WERI-Rb-1 (cell line): ENCODE results near the gene LCT.
"Not testable (repeated sequence)": the region's sequence is repeated elsewhere in the genome, so short reads cannot be mapped to it uniquely, and the experiment has no call there.

Experiments used
- DNase-seq: peaks from one replicate; pipeline ENCODE4 v3.0.0-alpha.2; 2020
- H3K27ac ChIP-seq: fragments of 250-450 bp; sonication (Bioruptor Pico); 2 replicates; pipeline ENCODE4 v1.5.1; 2020; ENCODE audit warnings: mild to moderate bottlenecking, moderate library complexity
- H3K27me3 ChIP-seq: fragments of 250-450 bp; sonication (Bioruptor Pico); 2 replicates; pipeline ENCODE4 v1.5.1; 2021; ENCODE audit warnings: mild to moderate bottlenecking, low read depth, moderate library complexity; ENCODE audit not compliant: insufficient read depth, severe bottlenecking
- H3K36me3 ChIP-seq: fragments of 250-450 bp; sonication (Bioruptor Pico); 2 replicates; pipeline ENCODE4 v1.5.1; 2020; ENCODE audit warnings: mild to moderate bottlenecking, moderate library complexity
- H3K4me3 ChIP-seq: 2 replicates; pipeline ENCODE4 v1.5.1; 2011; ENCODE audit warnings: low read depth, mild to moderate bottlenecking, control low read depth, low read length
- H3K9me3 ChIP-seq: fragments of 250-450 bp; sonication (Bioruptor Pico); 2 replicates; pipeline ENCODE4 v1.5.1; 2021; ENCODE audit warnings: mild to moderate bottlenecking, moderate library complexity; ENCODE audit not compliant: severe bottlenecking
- TF ChIP-seq, protein P1 (sequence below): IDR thresholded peaks from 2 replicates; pipeline ENCODE4 v1.5.1; 2011; ENCODE audit warnings: low read depth, mild to moderate bottlenecking, control low read depth, inconsistent platforms, low read length

Gene LCT

GRCh38 chr2:135836596-135837270, at the start of gene LCT:
LCT (minus strand) TSS chr2:135837184; CDS start chr2:135837169, 15 bp downstream.
- Histone ChIP-seq H3K27me3 (no peaks in the 10 kb centered on the region), H3K36me3 (peaks cover 12% of the 10 kb centered on the region), H3K27ac (no peak within 1 kb of the TSS), H3K4me3 (no peak within 1 kb of the TSS), H3K9me3 (no peaks in the 10 kb centered on the region)
- TF ChIP-seq, protein P1, sequence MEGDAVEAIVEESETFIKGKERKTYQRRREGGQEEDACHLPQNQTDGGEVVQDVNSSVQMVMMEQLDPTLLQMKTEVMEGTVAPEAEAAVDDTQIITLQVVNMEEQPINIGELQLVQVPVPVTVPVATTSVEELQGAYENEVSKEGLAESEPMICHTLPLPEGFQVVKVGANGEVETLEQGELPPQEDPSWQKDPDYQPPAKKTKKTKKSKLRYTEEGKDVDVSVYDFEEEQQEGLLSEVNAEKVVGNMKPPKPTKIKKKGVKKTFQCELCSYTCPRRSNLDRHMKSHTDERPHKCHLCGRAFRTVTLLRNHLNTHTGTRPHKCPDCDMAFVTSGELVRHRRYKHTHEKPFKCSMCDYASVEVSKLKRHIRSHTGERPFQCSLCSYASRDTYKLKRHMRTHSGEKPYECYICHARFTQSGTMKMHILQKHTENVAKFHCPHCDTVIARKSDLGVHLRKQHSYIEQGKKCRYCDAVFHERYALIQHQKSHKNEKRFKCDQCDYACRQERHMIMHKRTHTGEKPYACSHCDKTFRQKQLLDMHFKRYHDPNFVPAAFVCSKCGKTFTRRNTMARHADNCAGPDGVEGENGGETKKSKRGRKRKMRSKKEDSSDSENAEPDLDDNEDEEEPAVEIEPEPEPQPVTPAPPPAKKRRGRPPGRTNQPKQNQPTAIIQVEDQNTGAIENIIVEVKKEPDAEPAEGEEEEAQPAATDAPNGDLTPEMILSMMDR, result no peak
- no peak for DNase-seq

GRCh38 chr2:135885709-135886108, 48.7 kb upstream of the LCT start:
- no peak for DNase-seq
- TF ChIP-seq, protein P1, result no peak
- Histone ChIP-seq H3K4me3 (no peak overlapping the region), H3K27me3 (no peaks in the 10 kb centered on the region), H3K9me3 (peaks cover 3% of the 10 kb centered on the region), H3K36me3 (no peaks in the 10 kb centered on the region), H3K27ac (no peak overlapping the region)

DNA sequence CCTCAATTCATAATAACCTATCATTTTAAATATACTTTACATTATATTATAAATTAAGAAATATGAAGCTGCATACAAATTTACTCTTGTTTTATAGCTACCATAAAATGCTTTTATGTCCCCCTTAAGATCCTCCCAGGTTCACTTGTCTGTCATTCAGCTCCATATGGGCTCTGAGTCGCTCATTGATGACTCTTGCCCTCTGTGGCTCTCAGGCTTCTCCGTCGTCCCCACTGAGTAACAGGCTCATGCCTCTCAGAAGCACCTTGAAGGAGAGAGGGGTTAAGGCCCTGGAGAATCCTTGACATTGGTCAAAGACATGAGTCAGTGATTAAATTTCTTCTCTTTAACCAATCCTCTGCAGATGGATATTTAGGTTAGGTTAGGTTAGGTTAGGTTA, 45.4 kb upstream of the LCT start:
- H3K9me3 ChIP-seq, result no peaks in the 10 kb centered on the region
- peak overlapping the region; percentile 48 for H3K27ac ChIP-seq
- TF ChIP-seq, protein P1, result no peak
- peak overlapping the region; percentile 32 for H3K4me3 ChIP-seq
- no peaks in the 10 kb centered on the region for H3K36me3 ChIP-seq
- no peaks in the 10 kb centered on the region for H3K27me3 ChIP-seq
- DNase-seq, result peak; percentile 76

- H3K27ac ChIP-seq, result peak overlapping the region; percentile 59
- peaks cover 33% of the 10 kb centered on the region for H3K36me3 ChIP-seq
- not testable (repeated sequence) for H3K9me3 ChIP-seq, H3K27me3 ChIP-seq, DNase-seq
- H3K4me3 ChIP-seq, result peak overlapping the region; percentile 79
Observed at GRCh38 chr2:135876770-135877169, 39.8 kb upstream of the LCT start.

DNA sequence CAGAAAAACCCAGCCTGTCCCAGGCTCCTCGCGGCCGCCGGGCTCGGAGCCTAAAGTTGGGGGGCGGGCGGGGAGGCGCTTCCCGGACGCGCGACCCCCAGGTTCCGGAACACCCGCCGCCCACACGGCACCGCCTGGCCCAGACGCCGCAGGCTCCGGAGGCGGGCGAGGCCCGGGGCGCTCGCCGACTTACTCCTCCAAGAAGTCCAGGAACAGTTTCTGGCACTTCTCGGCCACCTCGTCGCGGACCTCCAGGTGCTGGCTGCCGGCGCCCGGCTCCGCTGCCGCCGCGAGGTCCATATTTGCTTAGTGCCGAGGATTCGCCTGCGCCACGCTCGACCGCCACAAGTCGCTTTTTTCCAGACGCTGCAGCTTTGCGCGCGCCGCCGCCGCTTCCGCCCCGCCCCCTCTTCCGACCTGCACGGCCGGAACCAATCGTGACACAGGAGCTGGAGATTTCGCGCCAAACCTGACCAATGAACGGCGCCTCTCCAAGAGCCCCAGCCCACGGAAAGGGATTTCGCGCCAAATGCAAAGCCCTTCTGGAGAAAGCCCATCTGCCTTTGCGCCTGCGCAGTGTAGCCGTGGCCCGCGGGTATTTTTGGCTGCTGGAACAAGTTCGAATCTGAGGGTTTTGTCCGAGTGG, 39.2 kb upstream of the LCT start, which contains the start of gene MCM6:
Gene MCM6, minus strand, starts transcription at position 378 of the 646 bp plus-strand sequence. Its CDS starts 78 bp downstream, at position 300.
- peak within 1 kb of the TSS; percentile 79 for H3K4me3 ChIP-seq
- peaks cover 38% of the 10 kb centered on the region for H3K36me3 ChIP-seq
- peak within 1 kb of the TSS; percentile 86 for H3K27ac ChIP-seq
- H3K9me3 ChIP-seq, result no peaks in the 10 kb centered on the region
- peak; percentile 99 for DNase-seq
- TF ChIP-seq, protein P1, result no peak
- no peaks in the 10 kb centered on the region for H3K27me3 ChIP-seq

DNA sequence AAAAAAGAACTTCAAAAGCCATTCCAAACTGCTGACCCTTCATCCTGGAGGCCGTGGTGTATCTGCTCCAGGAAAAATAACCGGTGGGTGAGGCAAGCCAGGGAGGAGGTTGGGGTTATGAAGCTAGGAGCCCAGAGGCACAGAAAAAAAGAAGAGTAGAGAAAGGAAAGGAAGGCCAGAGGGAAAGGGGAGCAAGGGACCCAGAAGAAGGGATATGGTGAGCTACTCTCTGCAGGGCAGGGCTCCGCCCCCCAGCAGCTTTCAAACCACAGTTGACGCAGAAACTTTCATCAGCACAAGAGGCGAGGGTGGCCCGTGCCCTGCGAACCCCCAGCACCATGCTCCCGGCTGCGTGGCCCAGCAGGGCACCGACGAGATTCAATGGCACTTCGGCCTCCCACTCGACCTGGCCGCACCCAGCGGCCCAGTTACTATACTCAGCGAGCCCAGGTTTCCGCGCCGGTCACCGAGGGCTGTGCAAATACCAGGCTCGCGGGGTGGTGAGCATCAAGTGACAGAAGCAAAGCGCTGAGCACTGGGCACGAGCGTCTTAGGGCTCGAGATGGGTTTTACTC, 38.6 kb upstream of the LCT start:
- no peaks in the 10 kb centered on the region for H3K9me3 ChIP-seq
- DNase-seq, result peak; percentile 37
- TF ChIP-seq, protein P1, result no peak
- peak overlapping the region; percentile 79 for H3K4me3 ChIP-seq
- no peaks in the 10 kb centered on the region for H3K27me3 ChIP-seq
- peak overlapping the region; percentile 86 for H3K27ac ChIP-seq
- peaks cover 45% of the 10 kb centered on the region for H3K36me3 ChIP-seq
